IMR-90 (cell line): ENCODE results near the gene GMFB. TPM values are rescaled to one million over a fixed set of nuclear protein-coding genes. Genes with fewer than 3 reads are reported as not detected.

Experiments used
- ATAC-seq: fragments of 200-7000 bp; cut with Tn5 transposase; 2 replicates; pipeline ENCODE4 v1.9.1; 2020; ENCODE audit warnings: low read depth, mild to moderate bottlenecking, moderate library complexity
- BruUV-seq: library from RNA; stranded (reverse); fragments of 400-500 nt; replicated peaks from 2 replicates; lab custom pipeline; 2021; lab: Mats Ljungman, UMichigan
- CTCF ChIA-PET: fragments of 300-600 bp; formaldehyde crosslinking; extraction: SDS; loops from one replicate; lab custom pipeline; 2021; ENCODE audit warnings: antibody characterized with exemption; lab: Yijun Ruan, JAX
- POLR2A ChIA-PET: fragments of 300-600 bp; sonication (Branson Sonifier 250); formaldehyde crosslinking; loops from one replicate; lab custom pipeline; 2022; ENCODE audit warnings: antibody characterized with exemption; ENCODE audit not compliant: unreplicated experiment; lab: Charles Lee
- DNase-seq: peaks from one replicate; pipeline ENCODE4 v3.0.0; 2013
- H2AFZ ChIP-seq: replicated peaks from 2 replicates; pipeline ENCODE3; 2013; ENCODE audit warnings: low read length, mild to moderate bottlenecking; ENCODE audit not compliant: poor library complexity
- H2AK5ac ChIP-seq: 2 replicates; pipeline ENCODE4 v1.6.1; 2013; ENCODE audit warnings: low read depth, low read length, inconsistent platforms
- H2AK9ac ChIP-seq: replicated peaks from 2 replicates; pipeline ENCODE3; 2013; ENCODE audit warnings: mild to moderate bottlenecking, low read depth, low read length, moderate library complexity; ENCODE audit not compliant: poor library complexity
- H2BK120ac ChIP-seq: 2 replicates; pipeline ENCODE4 v1.6.1; 2013; ENCODE audit warnings: low read depth, low read length, inconsistent platforms
- H2BK15ac ChIP-seq: 3 replicates; pipeline ENCODE4 v1.6.1; 2013; ENCODE audit warnings: low read depth, low read length, inconsistent platforms
- H2BK20ac ChIP-seq: 2 replicates; pipeline ENCODE4 v1.6.1; 2013; ENCODE audit warnings: low read depth, mild to moderate bottlenecking, inconsistent platforms, low read length, moderate library complexity
- H2BK5ac ChIP-seq: 2 replicates; pipeline ENCODE4 v1.6.1; 2013; ENCODE audit warnings: mild to moderate bottlenecking, low read depth, low read length, inconsistent platforms; ENCODE audit not compliant: poor library complexity, severe bottlenecking
- H3K14ac ChIP-seq: replicated peaks from 2 replicates; pipeline ENCODE4 v1.6.1; 2013; ENCODE audit warnings: low read depth, low read length, inconsistent platforms
- H3K18ac ChIP-seq: 2 replicates; pipeline ENCODE4 v1.6.1; 2013; ENCODE audit warnings: low read depth, low read length, control low read depth
- H3K23ac ChIP-seq: 2 replicates; pipeline ENCODE4 v1.6.1; 2013; ENCODE audit warnings: low read depth, low read length, inconsistent platforms
- H3K27ac ChIP-seq: 2 replicates; pipeline ENCODE4 v1.5.1; 2013; ENCODE audit warnings: mild to moderate bottlenecking, control low read depth, low read length; ENCODE audit not compliant: insufficient read depth
- H3K27me3 ChIP-seq: 2 replicates; pipeline ENCODE4 v1.6.1; 2013; ENCODE audit warnings: low read length; ENCODE audit not compliant: control insufficient read depth, insufficient read depth
- H3K36me3 ChIP-seq: 2 replicates; pipeline ENCODE4 v1.6.1; 2013; ENCODE audit warnings: low read length, mixed read lengths; ENCODE audit not compliant: control insufficient read depth, insufficient read depth
- H3K4ac ChIP-seq: 2 replicates; pipeline ENCODE4 v1.6.1; 2013; ENCODE audit warnings: low read depth, low read length, inconsistent platforms
- H3K4me1 ChIP-seq: 2 replicates; pipeline ENCODE4 v1.6.1; 2013; ENCODE audit warnings: low read length, mixed read lengths; ENCODE audit not compliant: control insufficient read depth, insufficient read depth
- H3K4me2 ChIP-seq: 2 replicates; pipeline ENCODE4 v1.6.1; 2013; ENCODE audit warnings: low read depth, mild to moderate bottlenecking, control low read depth, low read length, moderate library complexity
- H3K4me3 ChIP-seq: 2 replicates; pipeline ENCODE4 v1.5.1; 2013; ENCODE audit warnings: low read depth, mild to moderate bottlenecking, control low read depth, low read length, moderate library complexity; ENCODE audit not compliant: insufficient read depth
- H3K56ac ChIP-seq: 2 replicates; pipeline ENCODE4 v1.6.1; 2013; ENCODE audit warnings: low read length, inconsistent platforms; ENCODE audit not compliant: insufficient read depth; ENCODE audit errors: extremely low read depth
- H3K79me1 ChIP-seq, 2 experiments: 2 replicates each; pipeline ENCODE4 v1.6.1; 2013; ENCODE audit warnings: low read length in 2 of 2, inconsistent platforms in 1 of 2, low read depth in 1 of 2
- H3K9ac ChIP-seq: 2 replicates; pipeline ENCODE4 v1.6.1; 2013; ENCODE audit warnings: low read depth, low read length, control low read depth
- H3K9me1 ChIP-seq: 2 replicates; pipeline ENCODE4 v1.6.1; 2013; ENCODE audit warnings: low read length, inconsistent platforms; ENCODE audit not compliant: insufficient read depth
- H3K9me3 ChIP-seq: 2 replicates; pipeline ENCODE4 v1.6.1; 2013; ENCODE audit warnings: low read length; ENCODE audit not compliant: control insufficient read depth, insufficient read depth
- H4K20me1 ChIP-seq: 2 replicates; pipeline ENCODE4 v1.6.1; 2013; ENCODE audit warnings: low read length, inconsistent platforms; ENCODE audit not compliant: insufficient read depth
- H4K5ac ChIP-seq: 2 replicates; pipeline ENCODE4 v1.6.1; 2013; ENCODE audit warnings: mild to moderate bottlenecking, low read depth, low read length, control low read depth
- H4K8ac ChIP-seq, 2 experiments: 2 replicates each; pipeline ENCODE4 v1.6.1; 2013; ENCODE audit warnings: low read depth in 2 of 2, low read length in 2 of 2, control low read depth in 1 of 2, inconsistent platforms in 1 of 2
- H4K91ac ChIP-seq: 2 replicates; pipeline ENCODE4 v1.6.1; 2013; ENCODE audit warnings: low read depth, low read length, inconsistent platforms; ENCODE audit not compliant: insufficient read depth
- BHLHE40 ChIP-seq: fragments of 150-350 bp; IDR thresholded peaks from 2 replicates; pipeline ENCODE4 v1.6.1; 2016; ENCODE audit warnings: mild to moderate bottlenecking, low read depth, low read length
- CEBPB ChIP-seq: IDR thresholded peaks from 2 replicates; pipeline ENCODE4 v1.6.1; 2012; ENCODE audit warnings: low read depth, low read length, improper control_type of control experiment
- CHD1 ChIP-seq: IDR thresholded peaks from 2 replicates; pipeline ENCODE4 v1.6.1; 2012; ENCODE audit warnings: low read depth, low read length, improper control_type of control experiment
- CTCF ChIP-seq: conservative IDR thresholded peaks from 2 replicates; pipeline ENCODE4 v1.5.1; 2012; ENCODE audit warnings: mild to moderate bottlenecking, low read depth, low read length, improper control_type of control experiment
- MAFK ChIP-seq: IDR thresholded peaks from 2 replicates; pipeline ENCODE4 v1.6.1; 2012; ENCODE audit warnings: low read depth, low read length, improper control_type of control experiment
- MXI1 ChIP-seq: IDR thresholded peaks from 2 replicates; pipeline ENCODE4 v1.6.1; 2012; ENCODE audit warnings: low read depth, mild to moderate bottlenecking, low read length, moderate library complexity, borderline replicate concordance
- NFE2L2 ChIP-seq: fragments of 150-350 bp; IDR thresholded peaks from 2 replicates; pipeline ENCODE4 v1.6.1; 2016; ENCODE audit warnings: low read depth, mild to moderate bottlenecking, low read length
- POLR2A ChIP-seq: IDR thresholded peaks from 2 replicates; pipeline ENCODE4 v1.6.1; 2012; ENCODE audit warnings: mild to moderate bottlenecking, low read depth, low read length
- RAD21 ChIP-seq: IDR thresholded peaks from 2 replicates; pipeline ENCODE4 v1.6.1; 2012; ENCODE audit warnings: low read length, improper control_type of control experiment
- RCOR1 ChIP-seq: IDR thresholded peaks from 2 replicates; pipeline ENCODE4 v1.6.1; 2012; ENCODE audit warnings: mild to moderate bottlenecking, low read length, improper control_type of control experiment; ENCODE audit not compliant: insufficient replicate concordance
- RFX5 ChIP-seq: IDR thresholded peaks from 2 replicates; pipeline ENCODE4 v1.8.0; 2012; ENCODE audit warnings: low read depth, mild to moderate bottlenecking, low read length, moderate library complexity
- WGBS, 2 experiments: methylation state at CpG; one replicate each; pipeline versions ENCODE4 v1.1.5 to v1.1.7; 2013; ENCODE audit warnings: missing lambda C conversion rate in 2 of 2; ENCODE audit not compliant: insufficient read length in 1 of 2; ENCODE audit errors: extremely low coverage in 2 of 2; 5-methylcytosine and 5-hydroxymethylcytosine counted together
- dilution Hi-C: fragments of 300-500 bp; cut with HindIII; formaldehyde crosslinking; loops from one replicate; pipeline ENCODE4 v1.14.3; 2018; ENCODE audit warnings: low sequenced_read_pairs; ENCODE audit not compliant: unreplicated experiment
- in situ Hi-C: fragments of 300-500 bp; cut with MboI; formaldehyde crosslinking; loops from 3 replicates; pipeline ENCODE4 v1.14.3; 2019; ENCODE audit warnings: low sequenced_read_pairs, inconsistent platforms, mixed read lengths
- intact Hi-C: fragments of 100-400 bp; cut with micrococcal nuclease; formaldehyde crosslinking; loops from 2 replicates; pipeline ENCODE4 v1.10.0; 2022
- polyA plus RNA-seq, 3 experiments: library from polyadenylated mRNA; depleted of rRNA; stranded (reverse); fragments of >200 nt; gene quantifications; 2 replicates each; pipeline ENCODE4 v1.2.3, GENCODE V29; 2012; ENCODE audit warnings: low replicate concordance in 1 of 3
- total RNA-seq: library from RNA; depleted of rRNA; stranded (reverse); fragments of >200 nt; gene quantifications from 2 replicates; pipeline ENCODE4 v1.2.3, GENCODE V29; 2012
- TF ChIP-seq, protein P1 (sequence below): fragments of 150-350 bp; IDR thresholded peaks from 2 replicates; pipeline ENCODE4 v1.6.1; 2017; ENCODE audit warnings: mild to moderate bottlenecking, antibody characterized with exemption, low read length, low read depth

The GMFB gene
- total and polyA plus RNA-seq, 2 of the 4 experiments (the other 2 are of a cell fraction) = 22.4 to 59.1 TPM

- H2AK9ac ChIP-seq = no peak overlapping the region
- no peak overlapping the region for H3K4me3 ChIP-seq
- dilution Hi-C loops = no loop called here
- H3K14ac ChIP-seq = no peak overlapping the region
- no peak overlapping the region for H4K5ac ChIP-seq
- no peak overlapping the region for H3K4me2 ChIP-seq
- no peaks in the 10 kb centered on the region for H3K79me1 ChIP-seq
- H3K23ac ChIP-seq = no peak overlapping the region
- H3K9me1 ChIP-seq = no peaks in the 10 kb centered on the region
- H3K56ac ChIP-seq = no peak overlapping the region
- H2BK20ac ChIP-seq = no peak overlapping the region
- ChIA-PET CTCF (no interaction called here), POLR2A (no interaction called here)
- no peak overlapping the region for H3K9ac ChIP-seq
- H3K36me3 ChIP-seq = no peaks in the 10 kb centered on the region
- 20% methylated on average over 2 of the region's 7 CpGs; no CpG with 5 or more reads in 1 of the 2 experiments for WGBS, 2 experiments
- intact Hi-C loops = no loop called here
- no peak overlapping the region for H3K18ac ChIP-seq
- no peak for ATAC-seq
- no peaks in the 10 kb centered on the region; the same call in 1 of the 2 replicates for H4K20me1 ChIP-seq
- no peaks in the 10 kb centered on the region for H3K9me3 ChIP-seq
- in situ Hi-C loops = no loop called here
- no peak overlapping the region for H4K91ac ChIP-seq
- H2AFZ ChIP-seq = no peak overlapping the region
- no peaks in the 10 kb centered on the region; the same call in 1 of the 2 replicates for H3K27me3 ChIP-seq
- TF ChIP-seq, protein P1, sequence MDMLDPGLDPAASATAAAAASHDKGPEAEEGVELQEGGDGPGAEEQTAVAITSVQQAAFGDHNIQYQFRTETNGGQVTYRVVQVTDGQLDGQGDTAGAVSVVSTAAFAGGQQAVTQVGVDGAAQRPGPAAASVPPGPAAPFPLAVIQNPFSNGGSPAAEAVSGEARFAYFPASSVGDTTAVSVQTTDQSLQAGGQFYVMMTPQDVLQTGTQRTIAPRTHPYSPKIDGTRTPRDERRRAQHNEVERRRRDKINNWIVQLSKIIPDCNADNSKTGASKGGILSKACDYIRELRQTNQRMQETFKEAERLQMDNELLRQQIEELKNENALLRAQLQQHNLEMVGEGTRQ = no peak
- TF ChIP-seq POLR2A (no peak), BHLHE40 (no peak), RFX5 (no peak), MXI1 (no peak), RCOR1 (no peak), CTCF (no peak), MAFK (no peak), NFE2L2 (no peak), CEBPB (no peak), CHD1 (no peak), RAD21 (no peak)
- no peak overlapping the region for H4K8ac ChIP-seq
- no peak overlapping the region for H2AK5ac ChIP-seq
- BruUV-seq = no TSS peak
- H2BK5ac ChIP-seq = no peak overlapping the region
- no peak for DNase-seq
- peaks cover under 1% of the 10 kb centered on the region; the same call in 1 of the 2 replicates for H3K4me1 ChIP-seq
- no peak overlapping the region for H3K4ac ChIP-seq
- no peak overlapping the region for H3K27ac ChIP-seq
- H2BK120ac ChIP-seq = no peak overlapping the region
- no peak overlapping the region for H2BK15ac ChIP-seq
These were observed 9.8 kb upstream of the GMFB start for GRCh38 chr14:54498579-54498978.
